Embryonic facial prominence (tissue), 1 donor: ENCODE data around the gene OR2AG2.
"Not testable (repeated sequence)": the region's sequence is repeated elsewhere in the genome, so short reads cannot be mapped to it uniquely, and the experiment has no call there.

Experiments
- DNase-seq: peaks from one replicate; pipeline ENCODE4 v3.0.0-alpha.2; 2016; ENCODE audit errors: extremely low spot score

Gene OR2AG2, protein sequence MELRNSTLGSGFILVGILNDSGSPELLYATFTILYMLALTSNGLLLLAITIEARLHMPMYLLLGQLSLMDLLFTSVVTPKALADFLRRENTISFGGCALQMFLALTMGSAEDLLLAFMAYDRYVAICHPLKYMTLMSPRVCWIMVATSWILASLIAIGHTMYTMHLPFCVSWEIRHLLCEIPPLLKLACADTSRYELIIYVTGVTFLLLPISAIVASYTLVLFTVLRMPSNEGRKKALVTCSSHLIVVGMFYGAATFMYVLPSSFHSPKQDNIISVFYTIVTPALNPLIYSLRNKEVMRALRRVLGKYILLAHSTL

DNA sequence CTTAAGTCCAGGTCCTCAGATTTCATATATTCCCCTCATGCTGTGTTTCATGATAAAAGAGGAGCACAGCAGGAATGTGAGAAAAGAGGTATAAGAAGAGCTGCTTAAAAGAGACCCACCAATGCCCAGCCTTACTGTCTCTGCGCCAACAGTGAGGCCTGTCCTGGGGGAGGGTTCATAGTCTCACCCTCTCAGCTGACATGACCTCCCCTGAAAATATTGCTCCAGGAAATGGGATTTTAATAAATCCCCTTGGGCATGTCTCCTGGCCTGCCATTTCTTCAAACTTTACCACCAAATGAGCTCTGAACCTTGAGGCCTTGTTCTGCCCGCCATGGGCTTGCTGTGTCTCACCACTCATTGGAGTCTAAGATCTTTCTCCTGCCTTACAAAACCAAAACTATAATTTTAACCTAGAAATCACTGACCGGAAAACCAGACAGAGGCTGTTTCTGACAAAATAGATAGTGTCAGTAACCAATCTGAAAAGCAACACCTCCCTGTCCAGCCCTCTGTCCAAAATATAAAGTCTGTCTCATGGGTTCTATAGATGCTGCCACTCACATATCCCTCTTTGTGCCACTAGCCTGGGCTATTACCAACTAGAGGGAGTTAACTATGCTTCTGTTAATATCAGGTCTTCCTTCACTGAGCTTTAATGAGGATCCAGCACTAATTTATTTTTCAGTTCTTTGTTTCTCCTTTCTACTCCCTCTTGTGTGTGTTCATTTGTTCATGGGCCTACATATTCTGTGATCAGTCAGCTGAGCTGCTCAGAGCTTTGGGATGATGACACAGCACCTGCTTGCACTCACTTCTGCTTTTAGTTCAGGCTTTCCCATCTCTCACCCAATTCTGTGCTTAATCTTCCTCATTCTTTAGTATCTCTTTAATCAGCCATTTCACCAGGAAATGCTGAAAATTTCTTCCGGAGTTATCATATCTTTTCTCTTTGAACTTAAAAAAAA is at the start of gene OR2AG2:
TSS of gene OR2AG2 (minus strand) at position 51 of the 968 bp plus-strand sequence. CDS start 3,019 bp downstream, outside the sequence.
- DNase-seq, result no peak

GRCh38 chr11:6818967-6819366 is 47.2 kb upstream of the OR2AG2 start:
- no peak for DNase-seq

- no peak for DNase-seq
Observed at GRCh38 chr11:6817694-6818093, 45.9 kb upstream of the OR2AG2 start.

- no peak for DNase-seq
Observed at GRCh38 chr11:6813656-6814055, 41.9 kb upstream of the OR2AG2 start.

GRCh38 chr11:6812390-6813005 is 40.7 kb upstream of the OR2AG2 start:
- DNase-seq, result no peak

DNA sequence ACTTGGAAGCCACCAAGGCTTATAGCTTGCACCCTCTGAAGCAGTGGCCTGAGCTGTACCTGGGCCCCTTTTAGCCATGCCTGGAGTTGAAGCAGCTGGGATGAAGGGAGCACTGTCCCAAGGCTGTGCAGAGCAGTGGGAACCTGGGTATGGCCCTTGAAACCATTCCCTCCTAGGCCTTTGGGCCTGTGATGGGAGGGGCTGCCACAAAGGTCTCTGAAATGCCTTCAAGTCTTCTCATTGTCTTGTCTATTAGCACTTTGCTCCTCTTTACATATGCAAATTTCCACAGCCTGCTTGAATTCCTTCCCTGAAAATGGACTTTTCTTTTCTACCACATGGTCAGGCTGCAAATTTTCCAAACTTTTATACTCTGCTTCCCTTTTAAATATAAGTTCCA is 29.3 kb upstream of the OR2AG2 start:
- DNase-seq, result not testable (repeated sequence)

DNA sequence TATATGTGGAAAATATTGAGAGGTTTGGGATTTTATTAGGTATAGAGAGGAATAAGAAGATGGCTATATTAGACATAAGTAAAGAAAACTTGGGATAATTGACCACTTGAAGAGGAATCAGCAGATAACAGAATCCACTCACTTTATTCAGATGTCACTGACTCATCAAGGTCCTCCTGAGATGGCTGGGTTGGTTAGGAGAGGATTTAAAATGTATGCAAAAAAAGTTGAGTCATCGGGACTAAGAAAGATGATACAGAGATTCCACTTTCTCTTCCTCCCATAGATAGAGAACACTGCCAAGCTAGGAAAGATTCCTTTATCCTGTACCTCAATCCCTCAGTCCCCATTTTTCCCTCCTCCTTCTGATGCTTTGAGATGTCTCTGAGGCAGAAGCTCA is 27.6 kb upstream of the OR2AG2 start, which contains the start of gene OR6A2:
TSS of gene OR6A2 (minus strand) at position 288 of the 400 bp plus-strand sequence. CDS start 3,981 bp downstream, outside the sequence.
- no peak for DNase-seq

- DNase-seq, result no peak
Observed at GRCh38 chr11:6794639-6795038, 22.9 kb upstream of the OR2AG2 start.

- no peak for DNase-seq
Observed at GRCh38 chr11:6790546-6790945, 18.8 kb upstream of the OR2AG2 start.

DNA sequence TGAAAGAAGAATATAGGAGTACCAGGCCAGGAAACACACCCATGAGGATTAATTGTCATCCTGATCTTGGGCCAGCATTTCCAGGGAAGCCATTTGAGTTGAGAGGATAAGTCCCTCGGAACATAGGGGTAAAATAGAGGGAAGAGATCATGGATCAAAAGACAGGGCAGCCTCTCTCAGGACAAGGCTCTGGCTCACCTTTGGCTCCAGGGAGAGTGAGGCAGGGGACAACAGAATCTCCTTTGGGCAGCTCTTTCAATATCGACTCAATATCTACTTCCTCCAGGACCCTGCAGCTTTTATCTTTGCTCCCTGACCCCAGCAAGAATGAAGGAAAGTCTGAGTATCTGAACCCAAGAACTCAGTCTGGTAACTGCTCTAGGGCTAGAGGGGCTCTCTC is 10.9 kb upstream of the OR2AG2 start, which contains the start of gene OR2AG1:
TSS of gene OR2AG1 (plus strand) at position 301 of the 400 bp plus-strand sequence. CDS start 2,018 bp downstream, outside the sequence.
- no peak for DNase-seq

DNA sequence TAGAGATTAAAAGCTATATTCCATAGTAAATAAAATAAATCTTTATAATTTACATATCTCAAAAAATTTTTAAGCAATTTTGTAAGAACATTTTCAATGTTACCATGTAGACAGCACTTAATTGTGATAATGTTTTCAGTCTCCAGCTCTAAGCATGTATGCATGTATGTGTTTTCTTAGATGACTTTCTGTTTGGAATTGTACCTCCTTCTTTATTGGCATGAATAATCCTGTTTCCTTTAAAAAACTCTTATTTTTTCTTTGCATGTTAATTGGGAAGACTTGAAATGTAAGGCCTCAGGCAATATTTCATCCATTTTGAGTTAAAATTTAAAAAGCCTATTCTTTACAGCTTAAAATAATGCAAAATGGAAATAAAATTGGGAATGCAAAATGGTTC is 9.1 kb upstream of the OR2AG2 start:
- DNase-seq, result no peak

GRCh38 chr11:6778518-6778917 is 6.7 kb upstream of the OR2AG2 start:
- no peak for DNase-seq

DNA sequence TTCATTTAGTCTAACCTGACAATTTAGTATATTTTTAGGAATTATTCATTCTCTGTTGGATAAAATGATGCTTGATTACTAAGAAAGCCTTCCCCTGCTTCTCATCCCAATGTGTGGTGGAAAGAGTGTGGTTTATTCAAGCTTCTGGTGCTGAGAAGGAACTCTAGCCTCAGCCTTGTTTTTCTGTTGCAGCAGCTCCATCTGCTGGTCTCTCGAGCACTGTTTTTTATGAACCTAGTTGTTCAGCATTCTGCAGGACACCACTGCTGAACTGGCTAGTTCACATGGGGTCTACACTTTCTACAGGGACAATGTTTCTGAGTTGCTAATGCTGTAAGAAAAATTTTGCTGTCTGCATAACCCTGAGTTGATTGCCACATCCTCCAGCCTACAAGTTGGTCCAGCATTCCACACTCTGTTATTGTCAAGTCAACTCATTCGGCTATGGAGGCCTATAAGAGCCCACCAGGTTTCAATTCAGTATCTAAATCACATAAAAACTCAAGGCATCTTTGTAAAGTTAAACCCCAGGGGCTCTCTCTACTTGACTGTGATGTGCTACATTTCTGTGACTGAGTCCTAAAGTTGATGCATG is 14.3 kb downstream of the OR2AG2 start:
- DNase-seq, result no peak

DNA sequence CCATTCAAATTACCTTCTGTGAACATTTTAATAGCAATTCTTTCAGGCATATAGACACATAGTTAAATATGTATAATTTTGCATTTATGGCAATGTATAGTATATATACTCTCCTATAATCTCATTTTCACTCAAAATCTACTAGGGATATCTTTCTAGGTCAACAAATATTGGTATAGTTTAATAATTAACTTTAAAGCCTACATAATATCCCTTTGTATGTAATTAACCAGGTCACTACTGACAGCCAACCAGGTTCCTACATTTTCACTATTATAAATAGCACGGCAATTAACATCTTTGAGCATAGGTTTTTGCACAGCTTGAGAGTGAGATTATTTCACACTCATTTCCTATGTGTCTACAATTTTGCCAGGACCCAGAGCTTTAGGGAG is 15.8 kb downstream of the OR2AG2 start:
- DNase-seq, result no peak

DNA sequence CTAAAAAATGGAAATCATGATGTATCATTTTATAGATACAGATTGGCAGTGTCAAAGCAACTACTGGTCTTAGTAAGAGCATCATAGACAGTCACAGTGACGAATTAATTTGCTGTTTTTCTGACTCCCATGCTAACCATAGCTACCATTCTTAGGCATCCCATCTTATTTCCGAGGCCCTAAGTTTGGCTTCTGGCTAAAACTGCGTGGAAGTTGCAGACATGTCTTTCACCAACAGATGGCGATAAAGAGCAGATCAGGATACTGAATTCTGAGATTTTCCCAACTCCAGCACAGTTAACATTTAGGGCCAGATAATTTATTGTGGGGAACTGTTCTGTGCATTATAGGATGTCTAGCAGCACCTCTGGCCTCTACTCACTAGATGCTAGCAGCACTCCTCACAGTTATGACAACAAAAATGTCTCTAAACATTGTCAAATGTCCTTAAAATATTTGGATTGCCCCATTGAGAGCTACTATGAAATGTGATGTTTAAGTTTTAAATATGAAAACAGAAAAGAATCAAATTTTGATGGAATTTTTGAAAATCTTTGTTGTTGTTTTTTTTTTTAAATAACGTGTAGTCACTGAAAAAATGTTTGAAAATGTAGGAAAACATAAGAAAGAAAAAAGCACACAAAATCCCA is 16.3 kb downstream of the OR2AG2 start:
- no peak for DNase-seq

DNA sequence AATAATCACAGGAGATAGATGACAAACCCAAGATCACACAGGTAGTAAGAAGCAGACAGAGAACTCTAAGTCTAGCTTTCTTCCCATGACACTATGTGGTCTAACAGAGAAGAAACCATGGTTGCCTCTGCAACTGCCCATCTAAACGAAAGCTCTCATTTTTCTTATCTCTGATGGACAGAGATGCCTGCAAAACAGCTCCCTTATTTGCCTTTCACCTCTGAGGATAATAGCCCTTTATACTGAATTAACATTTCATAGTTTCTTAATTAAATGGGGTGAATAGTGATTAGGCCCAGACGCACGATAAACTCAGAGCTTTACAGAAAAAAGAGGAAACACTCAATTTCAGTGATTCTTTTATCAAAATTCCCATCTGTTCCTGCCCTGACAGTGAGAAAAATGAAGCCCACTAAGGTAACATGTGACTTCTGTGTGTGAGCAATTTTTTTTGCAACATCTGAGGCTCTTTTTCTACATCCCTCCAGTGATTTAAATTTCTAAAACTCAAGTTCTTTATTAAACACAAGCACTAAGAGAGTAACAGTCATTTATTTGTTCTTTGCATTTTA is 24.6 kb downstream of the OR2AG2 start:
- DNase-seq, result no peak

GRCh38 chr11:6746626-6747025 is 25.1 kb downstream of the OR2AG2 start:
- DNase-seq, result no peak

DNA sequence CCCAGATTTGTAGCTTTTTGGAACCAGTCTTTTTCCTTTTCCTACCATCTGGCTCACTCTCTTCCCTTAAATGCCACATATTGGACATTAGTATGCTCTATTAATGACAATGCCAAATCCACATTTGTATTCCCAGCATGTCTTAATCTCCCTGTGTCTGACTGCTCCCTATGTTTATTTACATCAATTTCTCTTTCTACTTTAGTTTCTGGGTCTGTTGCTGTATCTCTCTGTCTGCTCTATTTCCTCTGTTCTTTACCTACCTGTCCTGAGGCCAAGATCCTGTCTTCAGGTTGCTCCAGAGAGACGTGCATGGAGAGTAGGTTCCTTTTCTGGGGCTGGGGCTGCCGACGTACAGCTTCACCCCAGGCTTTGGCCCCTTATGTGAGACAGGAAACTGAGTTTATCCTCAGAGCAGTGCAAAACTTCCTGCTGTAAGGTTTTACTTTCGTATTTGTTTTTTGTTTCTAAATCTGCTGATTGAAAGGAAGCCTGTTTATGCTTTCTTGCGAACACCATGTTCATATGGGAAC is 25.6 kb downstream of the OR2AG2 start:
- DNase-seq, result no peak

DNA sequence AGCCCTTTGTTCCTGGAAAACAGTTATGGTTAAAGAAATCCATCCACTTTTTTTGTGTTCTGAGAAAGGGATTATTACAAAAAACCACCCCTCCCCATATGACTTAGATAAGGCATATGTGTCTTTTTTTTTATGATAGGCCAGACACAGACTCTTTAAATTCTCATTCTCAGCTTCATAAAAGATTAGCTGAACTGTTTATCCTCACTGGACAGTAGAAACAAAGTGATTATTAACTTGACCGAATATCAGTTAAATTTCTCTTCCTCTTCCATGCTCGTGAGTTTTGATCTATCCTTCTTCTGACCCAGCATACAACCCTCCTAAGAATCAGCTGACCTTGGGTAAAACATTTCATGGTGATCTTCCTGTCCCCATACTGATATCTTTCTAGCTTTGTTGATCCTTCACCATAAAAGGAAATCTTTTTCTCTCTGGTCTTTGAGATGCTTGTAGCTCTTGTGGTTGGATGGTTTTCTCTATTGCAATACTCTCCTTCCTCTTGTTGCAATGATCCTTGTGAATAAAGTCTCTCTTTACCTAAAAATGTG is 26.2 kb downstream of the OR2AG2 start:
- DNase-seq, result no peak

GRCh38 chr11:6745018-6745417 is 26.8 kb downstream of the OR2AG2 start:
- DNase-seq, result no peak
